HG03175 (cell line): ENCODE measurements around the gene GON4L.
"Not testable (repeated sequence)": the region's sequence is repeated elsewhere in the genome, so short reads cannot be mapped to it uniquely, and the experiment has no call there.

Experiments
- ATAC-seq: cut with Tn5 transposase; IDR thresholded peaks from one replicate; pipeline ENCODE4 v1.9.1; 2021; ENCODE audit warnings: mild to moderate bottlenecking, moderate library complexity; ENCODE audit not compliant: unreplicated experiment

GON4L gene

DNA sequence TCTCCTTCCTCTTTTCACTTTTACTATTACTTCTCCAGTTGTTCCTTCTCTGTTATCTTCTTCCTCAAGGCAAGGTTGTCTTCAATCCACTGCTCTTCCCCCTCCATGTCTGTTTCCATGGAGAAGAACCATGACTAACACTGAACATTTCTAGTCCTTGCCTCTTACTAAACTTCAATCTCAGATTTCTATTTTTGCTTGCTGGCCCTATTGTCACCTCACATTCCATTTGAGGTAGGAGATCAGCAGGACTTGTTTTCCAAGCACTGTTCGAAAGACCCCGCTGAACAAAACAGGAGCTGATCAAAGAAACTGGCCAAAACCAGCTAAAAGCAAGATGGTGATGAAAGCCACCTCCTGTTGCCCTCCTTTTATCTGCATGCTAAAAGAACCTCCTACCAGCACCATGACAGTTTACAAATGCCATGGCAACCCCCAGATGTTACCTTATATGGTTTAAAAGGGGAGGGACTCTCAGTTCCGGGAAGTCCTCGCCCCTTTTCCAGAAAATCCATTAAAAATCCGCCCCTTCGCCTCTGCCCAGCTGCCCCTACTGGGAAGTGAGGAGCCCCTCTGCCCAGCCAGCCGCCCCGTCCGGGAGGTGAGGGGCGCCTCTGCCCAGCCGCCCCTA lies 22.6 kb downstream of the GON4L start:
- ATAC-seq: no peak

DNA sequence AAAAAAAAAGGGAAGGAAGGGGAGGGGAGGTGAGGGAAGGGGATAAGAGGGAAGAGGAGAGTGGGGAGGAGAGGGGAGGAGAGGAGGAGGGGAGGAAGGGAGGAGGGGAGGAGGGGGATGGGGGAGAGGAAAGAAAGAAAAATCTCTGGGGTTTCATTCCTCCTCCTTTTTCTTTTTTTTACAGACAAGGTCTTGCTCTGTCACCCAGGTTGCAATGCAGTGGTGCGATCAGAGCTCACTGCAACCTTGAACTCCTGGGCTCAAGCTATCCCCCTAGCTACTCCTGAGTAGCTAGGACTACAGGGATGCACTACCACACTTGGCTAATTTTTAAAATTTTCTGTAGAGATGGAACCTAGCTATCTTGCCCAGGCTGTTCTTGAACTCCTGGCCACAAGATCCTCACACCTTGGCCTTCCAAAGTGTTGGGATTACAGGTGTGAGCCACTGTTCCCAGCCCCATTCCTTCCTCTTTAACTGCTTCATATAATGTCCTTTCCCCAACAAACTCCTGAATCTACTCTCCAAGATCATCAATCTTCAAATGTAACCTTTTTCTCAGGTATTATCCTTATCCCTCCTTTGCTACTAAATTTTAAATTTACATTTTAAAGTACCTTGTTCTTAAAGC lies 23.2 kb downstream of the GON4L start:
- ATAC-seq: no peak

GRCh38 chr1:155831279-155831976 lies 25.6 kb downstream of the GON4L start:
- ATAC-seq: no peak

GRCh38 chr1:155827450-155827849 lies 29.6 kb downstream of the GON4L start:
- ATAC-seq: no peak

GRCh38 chr1:155816351-155816750 lies 40.7 kb downstream of the GON4L start:
- ATAC-seq: no peak

- ATAC-seq: no peak
These were observed 43.3 kb downstream of the GON4L start for GRCh38 chr1:155813672-155814071.

GRCh38 chr1:155812878-155813277 lies 44.1 kb downstream of the GON4L start:
- no peak for ATAC-seq

DNA sequence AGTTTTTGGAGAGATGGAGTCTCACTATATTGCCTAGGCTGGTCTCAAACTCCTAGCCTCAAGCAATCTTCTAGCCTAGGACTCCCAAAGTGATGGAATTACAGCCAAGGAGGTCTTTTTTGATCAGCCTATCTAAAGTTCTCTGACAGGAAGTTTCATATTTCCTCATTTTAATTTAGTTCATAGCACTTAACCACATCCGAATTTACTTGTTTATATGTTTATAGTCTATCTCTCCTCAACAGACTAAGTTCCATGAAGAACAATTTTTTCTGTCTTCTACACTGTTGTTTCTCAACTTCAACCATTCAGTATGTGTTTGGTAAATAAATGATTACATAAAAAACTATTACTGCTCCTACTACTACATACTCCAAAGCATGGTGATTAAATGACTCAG lies 47.9 kb downstream of the GON4L start:
- no peak for ATAC-seq

- ATAC-seq: no peak
These were observed 55.9 kb downstream of the GON4L start for GRCh38 chr1:155801149-155801548.

DNA sequence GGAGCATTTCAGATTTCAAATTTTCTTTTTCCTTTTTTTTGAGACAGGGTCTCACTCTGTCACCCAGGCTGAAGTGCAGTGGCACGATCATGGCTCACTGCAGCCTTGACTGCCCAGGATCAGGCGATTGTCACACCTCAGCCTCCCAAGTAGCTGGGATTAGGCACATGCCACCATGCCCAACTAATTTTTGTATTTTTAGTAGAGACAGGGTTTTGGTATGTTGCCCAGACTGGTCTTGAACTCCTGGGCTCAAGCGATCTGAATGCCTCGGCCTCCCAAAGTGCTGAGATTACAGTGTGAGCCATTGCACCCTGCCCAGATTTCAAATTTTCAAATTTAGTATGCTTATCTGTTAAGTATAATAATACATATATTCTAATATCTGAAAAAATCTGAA lies 61.4 kb downstream of the GON4L start:
- ATAC-seq: not testable (repeated sequence)

- ATAC-seq: no peak
These were observed 62.3 kb downstream of the GON4L start for GRCh38 chr1:155794605-155795245.

DNA sequence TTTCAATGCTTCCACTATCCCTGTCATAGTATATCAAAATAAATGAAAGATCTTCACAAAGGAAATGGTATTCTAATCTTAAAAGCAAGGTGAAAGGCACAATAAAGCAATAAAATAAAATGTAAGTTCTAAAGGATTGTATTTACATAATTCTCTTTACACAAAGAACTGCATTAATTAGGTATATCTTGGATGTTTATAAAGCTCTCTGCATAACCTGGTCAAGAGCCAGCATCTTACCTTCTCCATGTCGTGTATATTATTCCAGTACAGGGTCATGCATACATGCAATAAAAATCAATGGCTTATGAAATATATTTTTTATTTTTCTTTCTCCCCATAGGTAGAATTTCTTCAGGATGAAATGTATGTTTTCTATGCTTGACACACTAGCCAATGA lies 63.8 kb downstream of the GON4L start:
- no peak for ATAC-seq

- no peak for ATAC-seq
These were observed 79.4 kb downstream of the GON4L start for GRCh38 chr1:155777582-155777981.

- no peak for ATAC-seq
These were observed 80.6 kb downstream of the GON4L start for GRCh38 chr1:155776414-155776813.

- ATAC-seq: no peak
These were observed 83.8 kb downstream of the GON4L start for GRCh38 chr1:155773221-155773620.

DNA sequence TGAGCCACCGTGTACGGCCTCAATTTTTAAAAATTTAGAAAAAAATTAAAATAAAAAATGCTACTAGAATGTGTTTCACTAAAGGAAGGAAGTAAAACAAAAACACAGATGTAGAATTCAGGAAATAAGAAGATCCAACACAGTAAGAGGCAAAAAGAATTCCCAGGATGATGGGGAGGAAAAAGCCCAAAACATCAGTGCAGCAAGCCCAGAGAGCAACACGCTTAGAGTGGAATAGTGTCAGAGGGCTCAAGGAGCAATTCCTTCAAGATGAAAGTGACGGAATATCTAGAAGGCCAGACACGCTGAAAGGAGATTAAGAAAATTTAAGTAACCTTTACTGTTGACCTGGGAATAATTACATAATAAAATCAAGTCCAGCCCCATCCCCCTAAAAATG lies 87.8 kb downstream of the GON4L start:
- ATAC-seq: no peak

DNA sequence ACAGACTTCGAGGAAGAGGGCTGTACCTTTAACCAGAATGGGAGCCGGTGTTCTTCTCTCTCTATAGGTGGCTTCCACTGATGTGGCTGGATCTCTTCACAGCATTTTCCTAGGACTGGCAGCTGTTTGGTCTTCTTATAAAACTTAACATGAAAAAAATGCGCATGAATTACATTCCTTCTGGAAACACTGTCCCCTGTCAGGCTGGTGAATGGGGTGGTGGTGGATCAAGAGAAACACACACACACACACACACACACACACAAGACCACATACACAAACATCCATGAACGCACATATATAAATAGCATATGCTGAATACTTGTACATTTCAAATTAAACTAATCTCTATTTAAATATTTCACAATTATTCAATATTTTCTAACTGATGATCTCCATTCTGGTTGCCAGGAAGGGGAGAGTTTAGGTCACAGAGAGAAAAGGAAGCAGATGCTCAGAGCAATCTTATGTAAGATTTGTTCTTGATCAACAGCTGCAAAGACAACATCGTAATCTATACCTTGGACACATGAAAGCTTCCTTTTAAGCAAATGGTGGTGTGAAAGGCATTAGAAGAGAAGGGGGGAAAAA lies 89.5 kb downstream of the GON4L start:
- not testable (repeated sequence) for ATAC-seq

DNA sequence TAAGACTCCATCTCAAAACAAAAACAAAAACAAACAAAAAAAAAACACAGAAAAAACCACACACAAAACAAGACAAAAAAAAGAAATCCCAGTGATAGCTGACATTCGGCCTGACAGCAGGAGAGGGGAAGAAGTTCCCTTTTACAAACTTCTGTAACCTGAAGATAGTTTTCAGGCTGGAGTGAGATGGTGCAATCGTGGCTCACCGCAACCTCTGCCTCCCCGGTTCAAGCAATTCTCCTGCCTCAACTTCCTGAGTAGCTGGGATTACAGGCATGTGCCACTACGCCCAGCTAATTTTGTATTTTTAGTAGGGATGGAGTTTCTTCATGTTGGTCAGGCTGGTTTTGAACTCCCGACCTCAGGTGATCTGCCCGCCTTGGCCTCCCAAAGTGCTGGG lies 93.0 kb downstream of the GON4L start:
- ATAC-seq: not testable (repeated sequence)

DNA sequence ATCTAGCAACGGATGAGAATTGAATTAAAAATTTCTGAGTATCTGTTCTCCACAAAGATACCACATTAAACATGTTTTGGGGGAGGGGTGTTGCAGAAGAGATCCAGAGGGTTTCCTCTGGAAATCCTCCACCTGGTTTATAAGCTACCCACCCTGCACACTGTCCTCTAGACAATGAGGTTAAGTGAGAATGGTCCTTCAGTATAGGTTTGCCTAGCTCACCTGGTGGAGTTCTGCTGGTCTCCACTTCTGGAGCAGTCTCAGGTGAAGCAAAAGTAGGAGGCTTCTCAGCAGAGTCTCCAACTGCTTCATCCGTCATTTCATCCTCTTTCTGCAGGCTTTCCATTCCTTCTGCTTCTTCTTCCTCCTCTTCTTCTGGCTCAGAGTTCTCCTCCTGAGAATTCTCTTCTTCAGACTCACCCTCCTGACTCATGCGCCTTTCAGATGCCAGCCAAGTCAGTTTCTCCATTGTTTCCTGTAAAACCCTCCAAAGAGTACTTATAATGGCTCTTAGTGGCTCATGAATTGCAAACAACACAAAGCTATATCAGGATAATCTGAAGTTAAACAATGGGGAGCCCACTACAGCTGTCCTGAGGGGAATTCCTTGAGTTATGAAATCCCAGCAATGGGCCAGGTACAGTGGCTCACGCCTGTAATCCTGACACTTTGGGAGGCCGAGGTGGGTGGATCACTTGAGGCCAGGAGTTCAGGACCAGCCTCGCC lies 93.8 kb downstream of the GON4L start:
- ATAC-seq: not testable (repeated sequence)

GRCh38 chr1:155761736-155762405 lies 95.1 kb downstream of the GON4L start:
- ATAC-seq: no peak
